Stimulated activated CD8-positive, alpha-beta memory T cell treated with anti-CD3 and anti-CD28 coated beads, Interleukin-7, amount 100 ng/mL, for 24 hours (primary cell): ENCODE measurements around the gene B3GAT1.
"Not testable (repeated sequence)": the region's sequence is repeated elsewhere in the genome, so short reads cannot be mapped to it uniquely, and the experiment has no call there.

Source experiments
- DNase-seq: peaks from one replicate; pipeline ENCODE4 v3.0.0-alpha.2; 2020; ENCODE audit warnings: low read depth

The B3GAT1 gene

GRCh38 chr11:134412203-134413042 is at the start of gene B3GAT1:
Gene B3GAT1, minus strand, starts transcription at chr11:134412242. Its CDS starts 24,583 bp downstream, at chr11:134387659.
- no peak for DNase-seq

- DNase-seq: no peak
Observed at GRCh38 chr11:134461621-134462020, 49.6 kb upstream of the B3GAT1 start.

- DNase-seq: no peak
Observed at GRCh38 chr11:134460881-134461280, 48.8 kb upstream of the B3GAT1 start.

GRCh38 chr11:134460062-134460561 is 48.1 kb upstream of the B3GAT1 start:
- DNase-seq: no peak

GRCh38 chr11:134459246-134460061 is 47.4 kb upstream of the B3GAT1 start:
- no peak for DNase-seq

- not testable (repeated sequence) for DNase-seq
Observed at GRCh38 chr11:134457411-134458007, 45.5 kb upstream of the B3GAT1 start.

GRCh38 chr11:134455516-134455915 is 43.5 kb upstream of the B3GAT1 start:
- no peak for DNase-seq

GRCh38 chr11:134454146-134454690 is 42.2 kb upstream of the B3GAT1 start:
- DNase-seq: no peak

- no peak for DNase-seq
Observed at GRCh38 chr11:134453441-134453840, 41.4 kb upstream of the B3GAT1 start.

GRCh38 chr11:134452838-134453155 is 40.8 kb upstream of the B3GAT1 start:
- no peak for DNase-seq

GRCh38 chr11:134452026-134452837 is 40.2 kb upstream of the B3GAT1 start:
- no peak for DNase-seq

- no peak for DNase-seq
Observed at GRCh38 chr11:134450186-134450585, 38.1 kb upstream of the B3GAT1 start.

GRCh38 chr11:134449713-134450112 is 37.7 kb upstream of the B3GAT1 start:
- DNase-seq: no peak

GRCh38 chr11:134449051-134449450 is 37.0 kb upstream of the B3GAT1 start:
- no peak for DNase-seq

GRCh38 chr11:134447696-134448095 is 35.7 kb upstream of the B3GAT1 start:
- no peak for DNase-seq

- no peak for DNase-seq
Observed at GRCh38 chr11:134445601-134446325, 33.7 kb upstream of the B3GAT1 start.

GRCh38 chr11:134444160-134445108 is 32.4 kb upstream of the B3GAT1 start:
- not testable (repeated sequence) for DNase-seq

- DNase-seq: no peak
Observed at GRCh38 chr11:134443246-134443645, 31.2 kb upstream of the B3GAT1 start.

- no peak for DNase-seq
Observed at GRCh38 chr11:134442246-134442645, 30.2 kb upstream of the B3GAT1 start.

- DNase-seq: no peak
Observed at GRCh38 chr11:134441706-134442105, 29.7 kb upstream of the B3GAT1 start.
